GM23338 (cell line): ENCODE data around the gene PIAS4.

ENCODE experiments used
- CTCF ChIP-seq, 2 experiments: fragments of 200-600 bp in 1 of 2; sonication (generic) in 1 of 2; conservative IDR thresholded peaks; 2 replicates each; pipeline versions ENCODE4 v1.5.1 to v1.6.1; 2016 to 2017; ENCODE audit warnings: antibody characterized with exemption in 2 of 2, low read depth in 2 of 2, mild to moderate bottlenecking in 2 of 2, moderate library complexity in 1 of 2
- EZH2 ChIP-seq: fragments of 200-600 bp; sonication (generic); IDR thresholded peaks from one replicate; pipeline ENCODE4 v1.8.0; 2017; ENCODE audit warnings: antibody characterized with exemption, mild to moderate bottlenecking, low read depth; ENCODE audit not compliant: unreplicated experiment
- NANOG ChIP-seq: IDR thresholded peaks from 2 replicates; pipeline ENCODE4 v1.6.1; 2016; ENCODE audit warnings: antibody characterized with exemption, borderline replicate concordance
- ZNF114 ChIP-seq: fragments of 250-450 bp; sonication (Bioruptor Pico); IDR thresholded peaks from 2 replicates; pipeline ENCODE4 v1.5.0; 2020; ENCODE audit warnings: mild to moderate bottlenecking, moderate library complexity

- TF ChIP-seq CTCF (conservative IDR thresholded peaks at IDR 0.05; ENCODE audit: low read depth in 2 of 2): no peak
- TF ChIP-seq ZNF114 (CRISPR knock-in tag): no peak
- no peak for TF ChIP-seq NANOG
- TF ChIP-seq EZH2: no peak
Measured at GRCh38 chr19:4069331-4069959, 61.9 kb downstream of the PIAS4 start.
